Liver (tissue), 9 donors: Measurements from ENCODE around the gene MEGF10. TPM values are rescaled to one million over a fixed set of nuclear protein-coding genes. Genes with fewer than 3 reads are reported as not detected.

Experiments
- DNase-seq: peaks from one replicate; pipeline ENCODE4 v3.0.0-alpha.2; 2017; ENCODE audit warnings: low spot score
- H3K27ac ChIP-seq, 2 donors: one replicate each; pipeline ENCODE4 v1.7.0; 2013; ENCODE audit warnings: inconsistent platforms in 2 of 2, low read length in 2 of 2, control low read depth in 1 of 2, low read depth in 1 of 2, mild to moderate bottlenecking in 1 of 2
- H3K27me3 ChIP-seq, 4 donors: one replicate each; pipeline versions ENCODE4 v1.6.1 to v1.7.0; 2013; ENCODE audit warnings: low read length in 3 of 4, inconsistent platforms in 1 of 4, mild to moderate bottlenecking in 1 of 4, moderate library complexity in 1 of 4; ENCODE audit not compliant: control insufficient read depth in 4 of 4, insufficient read depth in 4 of 4
- H3K36me3 ChIP-seq, 4 donors: one replicate each; pipeline versions ENCODE4 v1.6.1 to v1.7.0; 2013; ENCODE audit warnings: low read length in 3 of 4, mild to moderate bottlenecking in 3 of 4, low read depth in 1 of 4, moderate library complexity in 1 of 4; ENCODE audit not compliant: control insufficient read depth in 4 of 4, insufficient read depth in 3 of 4
- H3K4me1 ChIP-seq, 4 donors: one replicate each; pipeline versions ENCODE4 v1.6.1 to v1.7.0; 2013; ENCODE audit warnings: low read length in 3 of 4, mild to moderate bottlenecking in 3 of 4, moderate library complexity in 1 of 4; ENCODE audit not compliant: control insufficient read depth in 4 of 4, insufficient read depth in 4 of 4
- H3K4me3 ChIP-seq, 3 donors: one replicate each; pipeline versions ENCODE4 v1.6.1 to v1.7.0; 2013; ENCODE audit warnings: low read length in 3 of 3, control low read depth in 1 of 3, low read depth in 1 of 3, mild to moderate bottlenecking in 1 of 3
- H3K9ac ChIP-seq, 2 donors: one replicate each; pipeline ENCODE4 v1.7.0; 2013; ENCODE audit warnings: low read length in 2 of 2, mild to moderate bottlenecking in 2 of 2, moderate library complexity in 2 of 2, control low read depth in 1 of 2, low read depth in 1 of 2
- H3K9me3 ChIP-seq, 4 donors: one replicate each; pipeline versions ENCODE4 v1.6.1 to v1.7.0; 2013; ENCODE audit warnings: low read length in 3 of 4; ENCODE audit not compliant: control insufficient read depth in 4 of 4
- ATF3 ChIP-seq: IDR thresholded peaks from 2 replicates; pipeline ENCODE4 v1.6.1; 2016; ENCODE audit warnings: antibody characterized with exemption
- CTCF ChIP-seq: fragments of 150-350 bp; IDR thresholded peaks from 2 replicates; pipeline ENCODE4 v1.5.1; 2017; ENCODE audit warnings: improper control_type of control experiment, low read depth, low read length; ENCODE audit not compliant: missing input control
- EGR1 ChIP-seq, 2 donors: IDR thresholded peaks; 2 replicates each; pipeline ENCODE4 v1.6.1; 2016 to 2018; ENCODE audit warnings: antibody characterized with exemption in 2 of 2, low read depth in 2 of 2
- FOXA1 ChIP-seq: IDR thresholded peaks from 2 replicates; pipeline ENCODE4 v1.6.1; 2016; ENCODE audit warnings: antibody characterized with exemption
- HNF4A ChIP-seq, 2 donors: conservative IDR thresholded peaks; 2 replicates each; pipeline ENCODE4 v1.6.1; 2016; ENCODE audit warnings: antibody characterized with exemption in 2 of 2, mild to moderate bottlenecking in 2 of 2
- HNF4G ChIP-seq: IDR thresholded peaks from 2 replicates; pipeline ENCODE4 v1.6.1; 2016; ENCODE audit warnings: antibody characterized with exemption
- JUND ChIP-seq, 2 donors: IDR thresholded peaks; 2 replicates each; pipeline ENCODE4 v1.6.1; 2016; ENCODE audit warnings: antibody characterized with exemption in 2 of 2
- MAX ChIP-seq: IDR thresholded peaks from 2 replicates; pipeline ENCODE4 v1.6.1; 2016; ENCODE audit warnings: antibody characterized with exemption
- NR2F2 ChIP-seq: IDR thresholded peaks from 2 replicates; pipeline ENCODE4 v1.6.1; 2016; ENCODE audit warnings: antibody characterized with exemption
- REST ChIP-seq: IDR thresholded peaks from 2 replicates; pipeline ENCODE4 v1.6.1; 2016; ENCODE audit warnings: antibody characterized with exemption, mild to moderate bottlenecking
- RXRA ChIP-seq, 2 donors: IDR thresholded peaks; 2 replicates each; pipeline ENCODE4 v1.6.1; 2017 to 2018; ENCODE audit warnings: antibody characterized with exemption in 2 of 2, mild to moderate bottlenecking in 1 of 2
- SP1 ChIP-seq: IDR thresholded peaks from 2 replicates; pipeline ENCODE4 v1.6.1; 2018; ENCODE audit warnings: antibody characterized with exemption, mild to moderate bottlenecking
- TAF1 ChIP-seq: conservative IDR thresholded peaks from 2 replicates; pipeline ENCODE4 v1.6.1; 2016; ENCODE audit warnings: antibody characterized with exemption, mild to moderate bottlenecking
- YY1 ChIP-seq: IDR thresholded peaks from 2 replicates; pipeline ENCODE4 v1.6.1; 2016; ENCODE audit warnings: antibody characterized with exemption, mild to moderate bottlenecking
- WGBS: extraction: QIAGEN DNeasy Blood & Tissue Kit; methylation state at CpG from one replicate; pipeline ENCODE4 v1.1.7; 2013; 5-methylcytosine and 5-hydroxymethylcytosine counted together
- polyA plus RNA-seq, 2 donors: library from polyadenylated mRNA; stranded (reverse) in 1 of 2; unstranded in 1 of 2; fragments of 200-250 nt in 1 of 2; fragments of >200 nt in 1 of 2; fragmentation: Nextera tagmentation in 1 of 2; extraction: Ambion mirVana in 1 of 2; gene quantifications; one replicate each; pipeline versions ENCODE4 v1.2.1 to v1.2.3, GENCODE V29; 2013 to 2015
- total RNA-seq, 2 donors: library from RNA; depleted of rRNA; stranded (reverse); fragments of >200 nt; gene quantifications; one replicate each; pipeline ENCODE4 v1.2.3, GENCODE V29; 2014
- donor health status: healthy.
- donor health status: healthy.
- donor health status: healthy.
- donor health status: healthy.
- donor health status: healthy.

Gene MEGF10
- total and polyA plus RNA-seq, 4 donors, result 0.05 to 1.0 (median 0.33) TPM; not detected in 1

- no peak for TF ChIP-seq NR2F2
- TF ChIP-seq SP1, result no peak
- no peak for TF ChIP-seq FOXA1
- no peak for TF ChIP-seq EGR1 (IDR thresholded peaks at IDR 0.05; ENCODE audit: low read depth in 2 of 2)
- 88% methylated on average over 2 of the region's 2 CpGs for WGBS
- DNase-seq, result no peak
- H3K4me1 ChIP-seq, result no peaks in the 10 kb centered on the region
- H3K4me3 ChIP-seq, result no peak overlapping the region
- no peaks in the 10 kb centered on the region for H3K36me3 ChIP-seq
- H3K9ac ChIP-seq, result no peak overlapping the region
- no peaks in the 10 kb centered on the region for H3K9me3 ChIP-seq
- no peak overlapping the region for H3K27ac ChIP-seq
- H3K27me3 ChIP-seq, result peaks cover 0 to 2% (median 0%) of the 10 kb centered on the region in 4 donors
Measured at GRCh38 chr5:127321465-127321864, 30.9 kb downstream of the MEGF10 start.

- no peak overlapping the region for H3K9ac ChIP-seq
- H3K4me1 ChIP-seq, result no peaks in the 10 kb centered on the region
- H3K4me3 ChIP-seq, result no peak overlapping the region
- TF ChIP-seq HNF4A (conservative IDR thresholded peaks at IDR 0.05) (peak in 1 of 2 donors; percentile 16), RXRA (IDR thresholded peaks at IDR 0.05) (no peak)
- H3K9me3 ChIP-seq, result no peaks in the 10 kb centered on the region
- no peak for DNase-seq
- WGBS, result 35% methylated on average over 1 of the region's 1 CpG
- no peaks in the 10 kb centered on the region for H3K36me3 ChIP-seq
- H3K27ac ChIP-seq, result no peak overlapping the region
- peaks cover 0 to 2% (median 0%) of the 10 kb centered on the region in 4 donors for H3K27me3 ChIP-seq
Measured at GRCh38 chr5:127322403-127322802, 31.8 kb downstream of the MEGF10 start.

- no peak for DNase-seq
- H3K27me3 ChIP-seq, result peaks cover 0 to 4% (median 0%) of the 10 kb centered on the region in 4 donors
- H3K9me3 ChIP-seq, result no peaks in the 10 kb centered on the region
- WGBS, result 95% methylated on average over 3 of the region's 3 CpGs
- H3K27ac ChIP-seq, result no peak overlapping the region
- no peaks in the 10 kb centered on the region for H3K4me1 ChIP-seq
- H3K36me3 ChIP-seq, result no peaks in the 10 kb centered on the region
- H3K9ac ChIP-seq, result no peak overlapping the region
- TF ChIP-seq YY1 (no peak), MAX (no peak), HNF4G (no peak), JUND (IDR thresholded peaks at IDR 0.05) (no peak), NR2F2 (no peak), CTCF (no peak), ATF3 (no peak), REST (no peak), HNF4A (conservative IDR thresholded peaks at IDR 0.05) (no peak), EGR1 (IDR thresholded peaks at IDR 0.05; ENCODE audit: low read depth in 2 of 2) (no peak), TAF1 (no peak), FOXA1 (no peak)
- H3K4me3 ChIP-seq, result no peak overlapping the region
Measured at GRCh38 chr5:127324756-127325155, 34.2 kb downstream of the MEGF10 start.
